ENCODE data around the gene PGM2L1. TPM values are rescaled to one million over a fixed set of nuclear protein-coding genes. Genes with fewer than 3 reads are reported as not detected.

Gene PGM2L1
- polyA plus RNA-seq, 3 donors = 3.3 to 3.7 (median 3.6) TPM

- DNase-seq (ENCODE audit: low read depth in 3 of 3, low spot score in 2 of 3) = no peak
Observed at GRCh38 chr11:74307434-74307833, 90.8 kb downstream of the PGM2L1 start.

GRCh38 chr11:74306435-74307175 lies 91.6 kb downstream of the PGM2L1 start:
- DNase-seq (ENCODE audit: low read depth in 3 of 3, low spot score in 2 of 3) = no peak

- DNase-seq (ENCODE audit: low read depth in 3 of 3, low spot score in 2 of 3) = no peak
Observed at GRCh38 chr11:74299015-74299414, 99.2 kb downstream of the PGM2L1 start.

GRCh38 chr11:74297484-74297883 lies 100.7 kb downstream of the PGM2L1 start:
- no peak for DNase-seq (ENCODE audit: low read depth in 3 of 3, low spot score in 2 of 3)

- DNase-seq (ENCODE audit: low read depth in 3 of 3, low spot score in 2 of 3) = no peak
Observed at GRCh38 chr11:74288911-74289310, 109.3 kb downstream of the PGM2L1 start.

GRCh38 chr11:74288161-74288560 lies 110.1 kb downstream of the PGM2L1 start:
- no peak for DNase-seq (ENCODE audit: low read depth in 3 of 3, low spot score in 2 of 3)

- no peak for DNase-seq (ENCODE audit: low read depth in 3 of 3, low spot score in 2 of 3)
Observed at GRCh38 chr11:74284466-74284865, 113.8 kb downstream of the PGM2L1 start.

- no peak for DNase-seq (ENCODE audit: low read depth in 3 of 3, low spot score in 2 of 3)
Observed at GRCh38 chr11:74283580-74284180, 114.6 kb downstream of the PGM2L1 start.

GRCh38 chr11:74282914-74283371 lies 115.3 kb downstream of the PGM2L1 start:
- DNase-seq (ENCODE audit: low read depth in 3 of 3, low spot score in 2 of 3) = no peak

- DNase-seq (ENCODE audit: low read depth in 3 of 3, low spot score in 2 of 3) = no peak
Observed at GRCh38 chr11:74282421-74282820, 115.8 kb downstream of the PGM2L1 start.

GRCh38 chr11:74280494-74280893 lies 117.7 kb downstream of the PGM2L1 start:
- DNase-seq (ENCODE audit: low read depth in 3 of 3, low spot score in 2 of 3) = no peak

Other genes with a start within 250 kb of the PGM2L1 start
- gene C2CD3, start 227.4 kb downstream of the PGM2L1 start, polyA plus RNA-seq (ENCODE audit: insufficient read length in 3 of 3) = 10 to 100 TPM; 20.5 to 24.3 (median 21.8) TPM
- gene PPME1, start 227.1 kb downstream of the PGM2L1 start, polyA plus RNA-seq (ENCODE audit: insufficient read length in 3 of 3) = 10 to 100 TPM; 37.1 to 40.2 (median 38.7) TPM
- 1 to 10 TPM in 2 of 3 donors, under 1 TPM in 1; 0.43 to 1.3 (median 1.1) TPM for gene P4HA3, start 86.8 kb downstream of the PGM2L1 start, polyA plus RNA-seq (ENCODE audit: insufficient read length in 3 of 3)
- 10 to 100 TPM; 26.6 to 29.3 (median 28.3) TPM for gene KCNE3, start 69.1 kb upstream of the PGM2L1 start, polyA plus RNA-seq (ENCODE audit: insufficient read length in 3 of 3)
- 10 to 100 TPM; 11.2 to 11.6 (median 11.3) TPM for gene LIPT2, start 95.3 kb upstream of the PGM2L1 start, polyA plus RNA-seq (ENCODE audit: insufficient read length in 3 of 3)
- 10 to 100 TPM; 34.7 to 37.6 (median 36.4) TPM for gene POLD3, start 194.1 kb upstream of the PGM2L1 start, polyA plus RNA-seq (ENCODE audit: insufficient read length in 3 of 3)